NT2/D1 (cell line): ENCODE data around the gene SAT2.
"Not testable (repeated sequence)": the region's sequence is repeated elsewhere in the genome, so short reads cannot be mapped to it uniquely, and the experiment has no call there.

Experiments used
- DNase-seq: peaks from one replicate; pipeline ENCODE4 v3.0.0-alpha.2; 2011; ENCODE audit warnings: low read depth, low spot score
- H3K27me3 ChIP-seq: 2 replicates; pipeline ENCODE4 v1.6.0; 2011; ENCODE audit warnings: mild to moderate bottlenecking; ENCODE audit not compliant: insufficient read length, insufficient read depth
- H3K36me3 ChIP-seq: 2 replicates; pipeline ENCODE4 v1.6.1; 2011; ENCODE audit warnings: mild to moderate bottlenecking, low read length, mixed read lengths; ENCODE audit not compliant: insufficient read depth, insufficient read length
- H3K4me1 ChIP-seq: 2 replicates; pipeline ENCODE4 v1.5.1; 2011; ENCODE audit not compliant: insufficient read depth, insufficient read length
- H3K4me3 ChIP-seq: 2 replicates; pipeline ENCODE4 v1.5.1; 2011; ENCODE audit warnings: low read depth; ENCODE audit not compliant: insufficient read length
- H3K9ac ChIP-seq: 2 replicates; pipeline ENCODE4 v1.6.0; 2011; ENCODE audit warnings: low read depth; ENCODE audit not compliant: insufficient read length
- H3K9me3 ChIP-seq: 2 replicates; pipeline ENCODE4 v1.5.1; 2011; ENCODE audit warnings: mild to moderate bottlenecking, low read length; ENCODE audit not compliant: insufficient read depth
- SUZ12 ChIP-seq: IDR thresholded peaks from 2 replicates; pipeline ENCODE4 v1.6.1; 2011; ENCODE audit not compliant: insufficient read length, insufficient read depth; ENCODE audit errors: extremely low read depth
- YY1 ChIP-seq: IDR thresholded peaks from 2 replicates; pipeline ENCODE4 v1.6.1; 2011; ENCODE audit not compliant: insufficient read length, insufficient read depth
- ZNF274 ChIP-seq: IDR thresholded peaks from 2 replicates; pipeline ENCODE4 v1.6.1; 2011; ENCODE audit warnings: mild to moderate bottlenecking, low read depth, low read length

Gene SAT2

GRCh38 chr17:7611635-7612293 lies 15.9 kb downstream of the SAT2 start:
- peaks cover 38% of the 10 kb centered on the region for H3K36me3 ChIP-seq
- H3K27me3 ChIP-seq = no peaks in the 10 kb centered on the region
- H3K4me3 ChIP-seq = no peak overlapping the region
- TF ChIP-seq ZNF274 (no peak), YY1 (no peak), SUZ12 (no peak)
- DNase-seq = no peak
- no peaks in the 10 kb centered on the region for H3K4me1 ChIP-seq
- H3K9me3 ChIP-seq = no peaks in the 10 kb centered on the region
- H3K9ac ChIP-seq = no peak overlapping the region

- H3K9ac ChIP-seq = no peak overlapping the region
- H3K36me3 ChIP-seq = peaks cover 48% of the 10 kb centered on the region
- TF ChIP-seq ZNF274 = no peak
- no peak for TF ChIP-seq YY1
- no peak for TF ChIP-seq SUZ12
- H3K4me1 ChIP-seq = no peaks in the 10 kb centered on the region
- H3K27me3 ChIP-seq = no peaks in the 10 kb centered on the region
- no peaks in the 10 kb centered on the region for H3K9me3 ChIP-seq
- H3K4me3 ChIP-seq = no peak overlapping the region
- no peak for DNase-seq
These were observed 17.0 kb downstream of the SAT2 start for GRCh38 chr17:7610641-7611040.

- no peaks in the 10 kb centered on the region for H3K4me1 ChIP-seq
- no peak for DNase-seq
- H3K27me3 ChIP-seq = no peaks in the 10 kb centered on the region
- no peaks in the 10 kb centered on the region for H3K9me3 ChIP-seq
- TF ChIP-seq YY1 (no peak), SUZ12 (no peak), ZNF274 (no peak)
- peaks cover 70% of the 10 kb centered on the region for H3K36me3 ChIP-seq
- H3K4me3 ChIP-seq = no peak overlapping the region
- no peak overlapping the region for H3K9ac ChIP-seq
These were observed 21.3 kb downstream of the SAT2 start for GRCh38 chr17:7606280-7606679.

GRCh38 chr17:7597561-7597960 lies 30.1 kb downstream of the SAT2 start:
- H3K9me3 ChIP-seq, H3K4me3 ChIP-seq, H3K9ac ChIP-seq, DNase-seq, H3K4me1 ChIP-seq, H3K27me3 ChIP-seq: not testable (repeated sequence)
- peaks cover 76% of the 10 kb centered on the region for H3K36me3 ChIP-seq

- Histone ChIP-seq H3K4me1 (peaks cover 9% of the 10 kb centered on the region), H3K36me3 (peaks cover 69% of the 10 kb centered on the region), H3K4me3 (no peak overlapping the region), H3K9me3 (no peaks in the 10 kb centered on the region), H3K27me3 (no peaks in the 10 kb centered on the region), H3K9ac (no peak overlapping the region)
- no peak for DNase-seq
- TF ChIP-seq YY1 (no peak), ZNF274 (no peak)
These were observed 34.3 kb downstream of the SAT2 start for GRCh38 chr17:7593296-7593695.

GRCh38 chr17:7592422-7593021 lies 35.1 kb downstream of the SAT2 start:
- no peaks in the 10 kb centered on the region for H3K27me3 ChIP-seq
- no peak for DNase-seq
- TF ChIP-seq SUZ12 (no peak), YY1 (no peak), ZNF274 (no peak)
- no peak overlapping the region for H3K9ac ChIP-seq
- H3K4me3 ChIP-seq = no peak overlapping the region
- peaks cover 76% of the 10 kb centered on the region for H3K36me3 ChIP-seq
- no peaks in the 10 kb centered on the region for H3K9me3 ChIP-seq
- peaks cover 10% of the 10 kb centered on the region for H3K4me1 ChIP-seq

- no peak for DNase-seq
- Histone ChIP-seq H3K9ac (peak overlapping the region; percentile 57), H3K4me1 (peaks cover 12% of the 10 kb centered on the region), H3K4me3 (no peak overlapping the region), H3K36me3 (peaks cover 75% of the 10 kb centered on the region), H3K27me3 (no peaks in the 10 kb centered on the region), H3K9me3 (no peaks in the 10 kb centered on the region)
- TF ChIP-seq SUZ12 (no peak), ZNF274 (no peak), YY1 (no peak)
These were observed 36.0 kb downstream of the SAT2 start for GRCh38 chr17:7591596-7591995.

- peak overlapping the region; percentile 70 for H3K9ac ChIP-seq
These were observed 36.9 kb downstream of the SAT2 start for GRCh38 chr17:7590743-7591142.

More at GRCh38 chr17:7590743-7591142, 36.9 kb downstream of the SAT2 start:
- H3K4me1 ChIP-seq = peaks cover 14% of the 10 kb centered on the region
- DNase-seq = peak; percentile 88
- H3K27me3 ChIP-seq = no peaks in the 10 kb centered on the region
- H3K9me3 ChIP-seq = no peaks in the 10 kb centered on the region
- H3K36me3 ChIP-seq = peaks cover 74% of the 10 kb centered on the region
- TF ChIP-seq ZNF274 (no peak), SUZ12 (no peak), YY1 (no peak)
- H3K4me3 ChIP-seq = no peak overlapping the region
